IPS DF 6.9 (cell line): ENCODE measurements around the gene RBL2.

ENCODE experiments used
- DNase-seq: peaks from one replicate; pipeline ENCODE4 v3.0.0-alpha.2; 2013; ENCODE audit warnings: low read depth, low spot score
- H3K27ac ChIP-seq: one replicate; pipeline ENCODE4 v1.5.1; 2013; ENCODE audit warnings: low read length, control low read depth
- H3K27me3 ChIP-seq: 2 replicates; pipeline ENCODE4 v1.6.1; 2013; ENCODE audit warnings: mild to moderate bottlenecking, low read length; ENCODE audit not compliant: control insufficient read depth, insufficient read depth
- H3K36me3 ChIP-seq: 2 replicates; pipeline ENCODE4 v1.6.1; 2013; ENCODE audit warnings: low read length; ENCODE audit not compliant: control insufficient read depth, insufficient read depth
- H3K4me1 ChIP-seq: 2 replicates; pipeline ENCODE4 v1.6.1; 2013; ENCODE audit warnings: low read length; ENCODE audit not compliant: control insufficient read depth, insufficient read depth
- H3K4me3 ChIP-seq: 2 replicates; pipeline ENCODE4 v1.5.1; 2013; ENCODE audit warnings: mild to moderate bottlenecking, low read length
- H3K9me3 ChIP-seq: 2 replicates; pipeline ENCODE4 v1.6.1; 2013; ENCODE audit warnings: low read length, inconsistent platforms; ENCODE audit not compliant: control insufficient read depth, insufficient read depth
- WGBS: extraction: QIAGEN DNeasy Blood & Tissue Kit; methylation state at CpG from one replicate; pipeline ENCODE4 v1.1.7; 2013; ENCODE audit warnings: mixed read lengths, missing lambda C conversion rate; ENCODE audit not compliant: insufficient read length, insufficient coverage; 5-methylcytosine and 5-hydroxymethylcytosine counted together

RBL2 gene

GRCh38 chr16:53484542-53484941, 50.3 kb downstream of the RBL2 start:
- no peak for DNase-seq
- Histone ChIP-seq H3K36me3 (peaks cover 10% of the 10 kb centered on the region; the same call in 1 of the 2 replicates), H3K4me1 (no peaks in the 10 kb centered on the region), H3K27ac (no peak overlapping the region), H3K9me3 (no peaks in the 10 kb centered on the region; the same call in 1 of the 2 replicates), H3K27me3 (no peaks in the 10 kb centered on the region), H3K4me3 (no peak overlapping the region)
- WGBS, result no CpG with 5 or more reads among the region's 2 CpGs

GRCh38 chr16:53486230-53486629, 52.0 kb downstream of the RBL2 start:
- Histone ChIP-seq H3K27ac (no peak overlapping the region), H3K36me3 (peaks cover 10% of the 10 kb centered on the region; the same call in 1 of the 2 replicates), H3K27me3 (no peaks in the 10 kb centered on the region), H3K9me3 (no peaks in the 10 kb centered on the region; the same call in 1 of the 2 replicates), H3K4me1 (no peaks in the 10 kb centered on the region), H3K4me3 (no peak overlapping the region)
- DNase-seq, result no peak

DNA sequence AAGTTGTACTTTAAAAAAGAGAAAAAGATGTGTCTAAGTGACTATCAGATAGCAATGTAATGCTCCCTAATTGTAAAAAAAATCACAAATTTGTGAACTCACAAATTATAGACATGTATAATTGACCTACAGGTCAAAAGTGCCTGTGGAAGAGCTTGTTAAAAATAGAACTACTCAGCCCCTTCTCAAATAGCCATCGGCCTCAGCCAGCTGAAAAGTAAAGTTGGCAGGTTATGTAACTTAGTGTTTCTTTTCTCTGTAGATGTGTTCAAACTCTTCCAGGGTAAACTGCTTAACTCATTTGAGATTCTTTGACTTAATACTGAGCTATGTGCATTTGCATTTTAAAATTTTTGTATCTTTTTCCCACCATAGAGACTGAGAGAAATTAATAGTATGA, 55.5 kb downstream of the RBL2 start:
- Histone ChIP-seq H3K4me3 (no peak overlapping the region), H3K4me1 (no peaks in the 10 kb centered on the region), H3K36me3 (peaks cover 17% of the 10 kb centered on the region; the same call in 1 of the 2 replicates), H3K27ac (no peak overlapping the region), H3K27me3 (no peaks in the 10 kb centered on the region), H3K9me3 (no peaks in the 10 kb centered on the region; the same call in 1 of the 2 replicates)
- WGBS, result no CpG with 5 or more reads among the region's 1 CpG
- no peak for DNase-seq

DNA sequence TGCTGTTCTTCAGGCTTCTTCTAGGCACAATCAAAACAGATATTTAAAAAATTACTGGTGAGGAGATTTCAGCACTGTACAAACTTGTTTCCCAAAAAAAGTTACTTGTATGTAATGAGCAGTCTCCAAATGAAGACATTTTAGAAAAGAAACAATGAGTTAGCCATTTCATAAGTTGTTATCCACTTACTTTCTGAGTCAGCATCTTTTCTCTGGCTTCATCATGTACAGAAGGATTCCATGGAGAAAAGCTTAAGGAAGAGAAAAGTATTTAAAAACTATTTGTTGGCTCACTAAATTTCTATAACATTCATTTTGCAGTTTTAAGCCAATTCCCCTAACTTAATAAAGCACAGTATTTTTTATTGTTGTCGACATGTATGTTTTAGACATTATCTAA, 58.2 kb downstream of the RBL2 start:
- WGBS, result no CpG with 5 or more reads among the region's 1 CpG
- no peaks in the 10 kb centered on the region for H3K27me3 ChIP-seq
- no peak overlapping the region for H3K4me3 ChIP-seq
- H3K4me1 ChIP-seq, result no peaks in the 10 kb centered on the region
- no peak overlapping the region for H3K27ac ChIP-seq
- no peaks in the 10 kb centered on the region for H3K9me3 ChIP-seq
- DNase-seq, result no peak
- peaks cover 19% of the 10 kb centered on the region; the same call in 1 of the 2 replicates for H3K36me3 ChIP-seq

GRCh38 chr16:53494636-53495035, 60.4 kb downstream of the RBL2 start:
- H3K4me3 ChIP-seq, result no peak overlapping the region
- H3K27me3 ChIP-seq, result no peaks in the 10 kb centered on the region
- no peaks in the 10 kb centered on the region for H3K9me3 ChIP-seq
- H3K4me1 ChIP-seq, result no peaks in the 10 kb centered on the region
- H3K27ac ChIP-seq, result no peak overlapping the region
- WGBS, result no CpG with 5 or more reads among the region's 6 CpGs
- H3K36me3 ChIP-seq, result peaks cover 19% of the 10 kb centered on the region; the same call in 1 of the 2 replicates
- no peak for DNase-seq

- Histone ChIP-seq H3K4me1 (no peaks in the 10 kb centered on the region), H3K27me3 (no peaks in the 10 kb centered on the region), H3K36me3 (peaks cover 17% of the 10 kb centered on the region; the same call in 1 of the 2 replicates), H3K4me3 (no peak overlapping the region), H3K27ac (no peak overlapping the region), H3K9me3 (no peaks in the 10 kb centered on the region)
- WGBS, result no CpG with 5 or more reads among the region's 4 CpGs
- DNase-seq, result no peak
Observed at GRCh38 chr16:53495325-53495724, 61.1 kb downstream of the RBL2 start.

- Histone ChIP-seq H3K4me1 (no peaks in the 10 kb centered on the region), H3K27me3 (no peaks in the 10 kb centered on the region), H3K9me3 (no peaks in the 10 kb centered on the region), H3K36me3 (peaks cover 6% of the 10 kb centered on the region; the same call in 1 of the 2 replicates), H3K4me3 (no peak overlapping the region), H3K27ac (no peak overlapping the region)
- no peak for DNase-seq
- no CpG with 5 or more reads among the region's 4 CpGs for WGBS
Observed at GRCh38 chr16:53498984-53499383, 64.7 kb downstream of the RBL2 start.

- no peak for DNase-seq
- H3K4me1 ChIP-seq, result no peaks in the 10 kb centered on the region
- no CpG with 5 or more reads among the region's 9 CpGs for WGBS
- H3K9me3 ChIP-seq, result no peaks in the 10 kb centered on the region
- no peak overlapping the region for H3K4me3 ChIP-seq
- no peaks in the 10 kb centered on the region for H3K36me3 ChIP-seq
- H3K27ac ChIP-seq, result no peak overlapping the region
- no peaks in the 10 kb centered on the region for H3K27me3 ChIP-seq
Observed at GRCh38 chr16:53501216-53501859, 67.1 kb downstream of the RBL2 start.

DNA sequence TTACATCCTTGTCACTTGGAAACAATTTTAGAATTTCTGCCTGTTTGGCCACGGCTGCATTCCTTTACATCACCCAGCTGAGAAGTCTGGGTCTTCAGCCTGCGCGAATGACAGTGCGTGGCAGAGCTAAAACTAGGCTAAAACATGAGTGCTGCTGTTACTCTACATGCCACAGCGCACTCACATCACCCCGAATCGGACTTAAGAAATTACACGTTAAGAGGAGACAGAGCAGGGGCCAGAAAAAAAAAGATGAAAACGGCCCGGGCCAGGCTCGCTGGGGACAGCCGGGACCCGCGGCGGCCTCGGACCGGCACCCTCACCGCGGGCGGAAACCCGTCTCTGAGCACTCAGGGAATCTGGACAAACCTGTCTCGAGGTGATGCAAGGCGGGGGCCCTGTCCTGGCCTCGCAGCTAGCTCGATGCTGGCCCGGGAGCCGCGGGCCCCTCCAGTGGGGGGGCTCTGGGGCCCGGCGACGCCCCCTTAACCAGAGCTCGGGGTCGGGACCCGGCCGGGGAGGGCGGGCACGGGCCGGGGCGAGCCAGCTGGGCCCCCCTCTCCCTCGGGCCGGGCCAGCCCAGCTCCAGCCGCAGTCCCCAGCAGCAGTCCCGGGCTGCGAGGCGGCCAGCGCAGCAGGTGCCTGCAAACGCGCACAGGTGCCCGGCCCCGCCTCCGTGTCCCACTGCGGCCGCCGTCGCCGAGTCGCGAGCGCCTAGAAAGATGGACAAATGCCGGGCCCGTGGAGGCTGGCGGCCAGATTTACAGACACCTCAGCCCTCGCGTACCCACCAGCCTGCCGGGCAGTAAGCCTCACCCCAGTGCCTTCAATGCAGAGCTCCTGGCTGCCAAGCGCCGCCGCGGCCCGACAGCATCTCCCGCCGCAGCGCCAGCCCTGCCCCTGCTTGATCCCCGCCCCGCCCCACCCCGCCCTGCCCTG, 68.3 kb downstream of the RBL2 start, which contains the start of gene AKTIP:
Gene AKTIP, minus strand, starts transcription at position 879 of the 939 bp plus-strand sequence. CDS start 2,950 bp downstream, outside the sequence.
- Histone ChIP-seq H3K9me3 (no peaks in the 10 kb centered on the region), H3K36me3 (no peaks in the 10 kb centered on the region), H3K4me1 (no peaks in the 10 kb centered on the region), H3K27ac (no peak within 1 kb of the TSS), H3K4me3 (peak within 1 kb of the TSS; percentile 89), H3K27me3 (no peaks in the 10 kb centered on the region)
- no peak for DNase-seq
- no CpG with 5 or more reads among the region's 76 CpGs for WGBS

DNA sequence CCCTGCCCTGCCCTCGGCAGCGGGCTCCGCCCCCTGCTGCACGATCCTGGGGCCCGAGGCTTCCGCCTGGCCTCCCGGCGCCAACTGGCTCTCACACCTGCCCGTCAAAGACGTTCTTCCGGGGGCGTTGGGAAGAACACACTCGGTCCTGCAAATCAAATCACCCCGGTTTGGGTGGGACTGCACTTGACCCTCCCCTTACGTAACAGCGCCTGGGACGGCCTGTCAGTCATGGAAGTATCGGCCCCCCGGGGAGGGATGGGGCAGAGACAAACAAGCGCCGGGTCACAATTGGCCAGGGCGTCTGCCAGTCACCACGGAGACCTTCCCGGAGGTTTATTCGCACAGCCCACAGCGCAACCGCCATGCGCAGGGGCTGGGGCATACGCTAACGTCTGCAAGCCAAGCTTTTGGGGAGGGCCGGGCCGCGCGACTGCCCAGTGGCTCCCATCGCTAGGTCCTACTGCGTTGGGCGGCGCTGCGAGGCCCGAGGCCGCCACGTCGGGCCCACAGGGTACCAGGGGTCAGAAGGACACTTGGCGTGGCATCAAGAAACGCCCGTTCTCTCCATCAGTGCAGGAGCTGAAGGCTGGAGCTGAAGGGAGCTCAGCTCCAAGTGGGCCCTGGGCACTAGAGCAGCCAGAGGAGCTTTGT, 69.1 kb downstream of the RBL2 start:
- Histone ChIP-seq H3K36me3 (no peaks in the 10 kb centered on the region), H3K4me1 (no peaks in the 10 kb centered on the region), H3K27me3 (no peaks in the 10 kb centered on the region), H3K9me3 (no peaks in the 10 kb centered on the region), H3K4me3 (peak overlapping the region; percentile 31; the same call in 1 of the 2 replicates), H3K27ac (no peak overlapping the region)
- no CpG with 5 or more reads among the region's 46 CpGs for WGBS
- DNase-seq, result peak; percentile 100
